Measurements from ENCODE around the gene CDH5. TPM values are rescaled to one million over a fixed set of nuclear protein-coding genes. Genes with fewer than 3 reads are reported as not detected.

The CDH5 gene
- total RNA-seq, 4 donors from 2014 or later = 1.7 to 21.6 (median 8.0) TPM

- WGBS, 2 donors = 82% methylated on average over 8 of the region's 8 CpGs
- intact Hi-C loops (cut with DNase I) = no loop called here
- peaks cover 0 to 55% (median 7%) of the 10 kb centered on the region in 4 donors for H3K27me3 ChIP-seq
Observed at GRCh38 chr16:66431760-66432159, 65.3 kb downstream of the CDH5 start.

GRCh38 chr16:66432429-66432828, 65.9 kb downstream of the CDH5 start:
- intact Hi-C loops (cut with DNase I) = no loop called here
- no peaks in the 10 kb centered on the region for H3K36me3 ChIP-seq
- H3K4me3 ChIP-seq = no peak overlapping the region
- DNase-seq = no peak
- H3K4me1 ChIP-seq = peaks cover 3 to 13% (median 7%) of the 10 kb centered on the region in 3 donors
- 75 to 81% methylated on average over 4 to 5 of the region's 5 CpGs for WGBS, 2 donors
- TF ChIP-seq CTCF (IDR thresholded peaks at IDR 0.05) = no peak
- no peak for TF ChIP-seq POLR2A (IDR thresholded peaks at IDR 0.05)
- H3K9me3 ChIP-seq = no peaks in the 10 kb centered on the region
- peaks cover 0 to 50% (median 7%) of the 10 kb centered on the region in 4 donors for H3K27me3 ChIP-seq
- no peak overlapping the region for H3K27ac ChIP-seq

More at GRCh38 chr16:66431760-66432159, 65.3 kb downstream of the CDH5 start:
- peaks cover 4 to 17% (median 11%) of the 10 kb centered on the region in 3 donors for H3K4me1 ChIP-seq
- H3K9me3 ChIP-seq = no peaks in the 10 kb centered on the region
- no peak for TF ChIP-seq POLR2A (IDR thresholded peaks at IDR 0.05)
- no peak for TF ChIP-seq CTCF (IDR thresholded peaks at IDR 0.05)
- no peak for DNase-seq
- no peak overlapping the region for H3K4me3 ChIP-seq
- no peaks in the 10 kb centered on the region for H3K36me3 ChIP-seq
- H3K27ac ChIP-seq = no peak overlapping the region

- TF ChIP-seq CTCF (IDR thresholded peaks at IDR 0.05) (no peak), POLR2A (IDR thresholded peaks at IDR 0.05) (no peak)
- Histone ChIP-seq H3K4me3 (no peak overlapping the region), H3K4me1 (no peaks in the 10 kb centered on the region), H3K27me3 (peaks cover 0 to 32% (median 2%) of the 10 kb centered on the region in 4 donors), H3K36me3 (no peaks in the 10 kb centered on the region), H3K9me3 (no peaks in the 10 kb centered on the region), H3K27ac (no peak overlapping the region)
- DNase-seq = no peak
- WGBS, 2 donors = 69 to 83% methylated on average over 1 to 8 of the region's 9 CpGs
- intact Hi-C loops (cut with DNase I) = no loop called here
Observed at GRCh38 chr16:66434619-66435430, 68.3 kb downstream of the CDH5 start.

- intact Hi-C loops (cut with DNase I) = no loop called here
- 91 to 100% methylated on average over 1 of the region's 1 CpG for WGBS, 2 donors
- TF ChIP-seq CTCF (IDR thresholded peaks at IDR 0.05) = no peak
- TF ChIP-seq POLR2A (IDR thresholded peaks at IDR 0.05) = no peak
- peaks cover 0 to 33% (median 2%) of the 10 kb centered on the region in 4 donors for H3K27me3 ChIP-seq
- H3K4me3 ChIP-seq = no peak overlapping the region
- H3K4me1 ChIP-seq = no peaks in the 10 kb centered on the region
- DNase-seq = no peak
- H3K27ac ChIP-seq = no peak overlapping the region
- no peaks in the 10 kb centered on the region for H3K9me3 ChIP-seq
- no peaks in the 10 kb centered on the region for H3K36me3 ChIP-seq
Observed at GRCh38 chr16:66435896-66436295, 69.4 kb downstream of the CDH5 start.

- Histone ChIP-seq H3K4me3 (no peak overlapping the region), H3K27me3 (peaks cover 0 to 31% (median 0%) of the 10 kb centered on the region in 4 donors), H3K27ac (no peak overlapping the region), H3K36me3 (no peaks in the 10 kb centered on the region), H3K4me1 (no peaks in the 10 kb centered on the region), H3K9me3 (no peaks in the 10 kb centered on the region)
- 62% methylated on average over 5 of the region's 15 CpGs; no CpG with 5 or more reads in 1 of the 2 donors for WGBS, 2 donors
- TF ChIP-seq POLR2A (IDR thresholded peaks at IDR 0.05) (no peak), CTCF (IDR thresholded peaks at IDR 0.05) (no peak)
- intact Hi-C loops (cut with DNase I) = no loop called here
- DNase-seq = no peak
Observed at GRCh38 chr16:66437391-66437945, 71.0 kb downstream of the CDH5 start.

Measured in esophagus squamous epithelium (tissue), 5 donors.